T1000 (cell line): ENCODE results near the gene NELFE.

Experiments used
- DNase-seq: peaks from one replicate; lab custom pipeline; 2025; ENCODE audit warnings: mixed read lengths; lab: John Stamatoyannopoulos, UW

Gene NELFE

GRCh38 chr6:31972709-31973350 is 14.1 kb upstream of the NELFE start:
- no peak for DNase-seq

DNA sequence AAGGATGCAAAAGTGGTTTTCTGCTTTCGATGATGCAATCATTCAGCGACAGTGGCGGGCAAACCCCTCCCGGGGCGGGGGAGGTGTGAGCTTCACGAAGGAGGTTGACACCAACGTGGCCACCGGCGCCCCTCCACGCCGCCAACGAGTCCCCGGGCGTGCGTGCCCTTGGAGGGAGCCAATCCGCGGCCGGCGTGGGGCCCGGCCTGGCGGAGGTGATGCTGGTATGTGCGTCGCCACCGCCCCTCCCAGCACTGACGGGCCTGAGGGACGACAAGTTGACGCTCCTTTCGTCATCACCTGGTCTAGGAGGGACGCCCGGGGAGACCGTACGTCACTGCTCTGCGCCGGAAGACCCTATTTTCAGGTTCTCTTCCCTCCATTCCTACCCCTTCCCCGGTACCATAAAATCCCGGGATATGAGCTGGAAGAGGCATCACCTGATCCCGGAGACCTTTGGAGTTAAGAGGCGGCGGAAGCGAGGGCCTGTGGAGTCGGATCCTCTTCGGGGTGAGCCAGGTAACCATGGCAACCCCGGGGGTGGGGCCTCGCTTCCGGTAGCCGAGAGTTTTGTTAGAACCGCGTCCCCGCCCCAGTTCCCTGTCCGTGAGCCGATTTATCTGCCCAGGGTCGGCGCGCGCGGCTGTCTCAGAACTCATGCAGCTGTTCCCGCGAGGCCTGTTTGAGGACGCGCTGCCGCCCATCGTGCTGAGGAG is 13.4 kb upstream of the NELFE start, which contains the start of gene DXO:
TSS of gene DXO (minus strand) at position 146 of the 716 bp plus-strand sequence. CDS start 463 bp downstream, outside the sequence.
- DNase-seq, result peak; percentile 99

- DNase-seq, result no peak
These were observed 12.7 kb upstream of the NELFE start for GRCh38 chr6:31971279-31971992.

DNA sequence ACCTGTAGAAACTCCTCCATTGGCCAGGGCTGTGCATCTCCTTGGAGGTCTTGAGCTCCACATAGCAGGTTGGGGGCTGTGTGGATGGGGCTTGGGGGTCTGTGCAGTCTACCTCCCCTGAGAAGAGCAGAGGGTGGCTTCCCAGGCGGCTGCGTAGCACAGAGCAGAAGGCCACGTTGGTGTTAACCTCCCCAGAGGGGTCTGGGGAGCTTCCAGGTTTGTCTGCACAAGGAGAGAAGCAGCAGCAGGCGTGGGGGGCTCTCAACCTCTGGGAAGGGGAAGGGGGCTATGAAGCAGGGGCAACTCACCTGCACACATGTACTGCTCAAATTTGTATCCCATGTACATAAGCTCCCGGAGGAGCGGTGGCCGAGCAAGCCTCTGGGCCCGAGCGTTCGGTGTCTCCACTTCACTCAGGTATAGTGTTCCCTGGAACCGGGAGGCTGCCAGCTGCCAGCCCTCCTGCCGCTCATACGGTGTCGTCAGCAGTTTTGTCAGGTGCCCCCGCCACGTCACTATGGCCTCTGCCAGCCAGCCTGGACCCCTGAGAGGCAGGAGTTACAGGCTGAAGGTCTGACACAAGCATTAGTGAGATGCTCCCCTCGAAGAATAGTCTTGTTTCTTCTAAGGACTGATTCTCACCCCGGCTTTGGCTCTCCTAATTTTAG is 12.0 kb upstream of the NELFE start:
- DNase-seq, result no peak

GRCh38 chr6:31969712-31970603 is 11.2 kb upstream of the NELFE start:
- no peak for DNase-seq

GRCh38 chr6:31968791-31969711 is 10.3 kb upstream of the NELFE start:
- DNase-seq, result no peak

DNA sequence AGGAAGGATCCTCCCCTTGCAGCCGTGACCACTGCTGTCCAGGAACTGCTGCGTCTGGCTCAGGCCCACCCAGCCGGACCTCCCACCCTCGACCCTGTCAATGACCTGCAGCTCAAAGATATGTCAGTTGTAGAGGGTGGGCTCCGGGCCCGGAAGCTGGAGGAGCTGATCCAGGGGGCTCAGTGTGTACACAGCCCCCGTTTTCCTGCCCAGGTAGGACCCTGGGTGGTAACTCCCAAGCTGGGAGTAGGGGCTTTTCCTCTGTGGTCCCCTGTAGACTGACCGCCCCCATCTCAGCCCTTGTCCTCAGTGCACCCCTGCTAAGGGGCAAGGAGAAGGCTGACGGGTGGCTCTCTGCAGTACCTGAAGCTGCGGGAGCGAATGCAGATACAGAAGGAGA is 9.6 kb upstream of the NELFE start:
- no peak for DNase-seq

GRCh38 chr6:31967926-31968320 is 9.2 kb upstream of the NELFE start:
- DNase-seq, result no peak

- DNase-seq, result no peak
These were observed 8.5 kb upstream of the NELFE start for GRCh38 chr6:31966997-31967925.

- DNase-seq, result no peak
These were observed 7.7 kb upstream of the NELFE start for GRCh38 chr6:31966506-31966905.

DNA sequence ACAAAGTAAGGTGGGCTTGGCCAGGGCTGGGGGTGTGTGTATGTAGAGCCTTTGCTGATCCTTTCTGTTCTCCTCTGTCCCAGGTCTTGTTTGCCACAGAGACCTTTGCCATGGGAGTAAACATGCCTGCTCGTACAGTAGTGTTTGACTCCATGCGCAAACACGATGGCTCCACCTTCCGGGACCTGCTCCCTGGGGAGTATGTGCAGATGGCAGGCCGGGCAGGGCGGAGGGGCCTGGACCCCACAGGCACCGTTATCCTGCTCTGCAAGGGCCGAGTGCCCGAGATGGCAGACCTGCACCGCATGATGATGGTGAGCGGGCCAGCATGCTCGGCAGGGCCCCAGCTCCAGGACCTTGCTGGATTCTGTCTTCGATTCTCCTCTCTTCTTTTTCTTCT is 6.9 kb upstream of the NELFE start:
- no peak for DNase-seq

DNA sequence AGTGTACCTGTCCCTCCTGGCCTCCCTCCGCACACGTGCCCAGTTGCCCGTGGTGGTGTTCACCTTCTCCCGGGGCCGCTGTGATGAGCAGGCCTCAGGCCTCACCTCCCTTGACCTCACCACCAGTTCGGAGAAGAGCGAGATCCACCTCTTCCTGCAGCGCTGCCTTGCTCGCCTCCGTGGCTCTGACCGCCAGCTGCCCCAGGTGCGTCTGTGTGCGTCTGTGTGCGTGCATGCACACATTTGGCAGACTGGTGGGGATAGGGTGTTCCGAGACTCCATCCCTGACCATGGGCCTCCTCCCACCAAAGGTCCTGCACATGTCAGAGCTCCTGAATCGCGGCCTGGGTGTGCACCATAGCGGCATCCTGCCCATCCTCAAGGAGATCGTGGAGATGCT is 5.2 kb upstream of the NELFE start:
- no peak for DNase-seq

- no peak for DNase-seq
These were observed 2.8 kb upstream of the NELFE start for GRCh38 chr6:31961616-31962015.

DNA sequence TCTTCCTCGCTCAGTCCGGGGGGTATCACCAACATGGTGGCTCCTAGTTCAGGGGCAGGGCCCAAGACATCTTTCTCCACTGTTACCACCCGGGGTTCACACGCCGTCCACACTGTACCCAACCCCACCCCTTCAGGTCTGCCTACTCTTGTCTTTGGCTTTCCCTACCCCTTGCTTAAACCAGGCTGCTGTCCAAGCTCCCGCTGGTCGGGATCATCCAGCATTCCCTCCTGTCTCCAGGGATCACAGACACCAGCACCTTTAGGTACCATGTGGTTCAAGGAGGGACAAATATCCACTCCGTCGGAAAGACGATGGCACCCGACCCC is 395 bp downstream of the NELFE start:
- DNase-seq, result no peak

GRCh38 chr6:31956796-31957195 is 2.0 kb downstream of the NELFE start:
- no peak for DNase-seq

DNA sequence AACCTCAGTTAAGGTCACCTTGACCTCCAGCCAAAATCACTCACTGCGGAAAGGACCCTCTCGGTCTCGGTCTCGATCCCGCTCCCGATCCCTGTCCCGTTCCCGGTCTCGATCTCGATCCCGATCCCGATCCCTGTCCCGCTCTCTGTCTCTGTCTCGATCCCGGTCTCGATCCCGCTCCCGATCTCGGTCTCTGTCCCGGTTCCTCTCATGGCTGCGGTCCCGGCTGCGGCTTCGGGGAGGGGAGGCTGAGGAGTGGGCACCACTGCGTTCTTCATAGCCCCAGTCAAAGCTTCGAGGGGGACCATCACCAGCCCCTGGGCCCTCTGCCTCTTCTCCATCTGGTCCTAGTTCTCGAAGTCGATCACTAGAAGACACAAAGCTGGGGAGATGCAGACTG is 4.3 kb downstream of the NELFE start:
- no peak for DNase-seq

DNA sequence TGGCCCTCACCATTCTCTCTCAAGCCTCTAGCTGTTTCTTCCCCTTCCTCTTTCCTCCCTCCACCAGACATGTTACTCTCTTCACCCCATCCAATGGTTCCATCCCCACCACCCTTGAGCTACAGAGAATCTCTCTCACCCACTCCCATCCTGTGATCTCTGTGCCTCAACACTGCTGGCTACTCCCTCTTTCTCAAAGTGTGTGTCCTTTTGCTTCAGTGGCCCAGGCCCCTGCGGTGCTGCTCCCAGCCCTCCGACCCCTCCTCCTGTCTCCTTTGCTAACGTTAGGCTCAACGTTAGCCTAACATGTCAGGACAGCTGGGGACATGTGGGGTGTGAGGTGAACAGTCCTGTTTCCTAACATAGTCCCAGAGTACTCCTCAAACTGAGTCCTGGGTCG is 5.9 kb downstream of the NELFE start:
- no peak for DNase-seq

DNA sequence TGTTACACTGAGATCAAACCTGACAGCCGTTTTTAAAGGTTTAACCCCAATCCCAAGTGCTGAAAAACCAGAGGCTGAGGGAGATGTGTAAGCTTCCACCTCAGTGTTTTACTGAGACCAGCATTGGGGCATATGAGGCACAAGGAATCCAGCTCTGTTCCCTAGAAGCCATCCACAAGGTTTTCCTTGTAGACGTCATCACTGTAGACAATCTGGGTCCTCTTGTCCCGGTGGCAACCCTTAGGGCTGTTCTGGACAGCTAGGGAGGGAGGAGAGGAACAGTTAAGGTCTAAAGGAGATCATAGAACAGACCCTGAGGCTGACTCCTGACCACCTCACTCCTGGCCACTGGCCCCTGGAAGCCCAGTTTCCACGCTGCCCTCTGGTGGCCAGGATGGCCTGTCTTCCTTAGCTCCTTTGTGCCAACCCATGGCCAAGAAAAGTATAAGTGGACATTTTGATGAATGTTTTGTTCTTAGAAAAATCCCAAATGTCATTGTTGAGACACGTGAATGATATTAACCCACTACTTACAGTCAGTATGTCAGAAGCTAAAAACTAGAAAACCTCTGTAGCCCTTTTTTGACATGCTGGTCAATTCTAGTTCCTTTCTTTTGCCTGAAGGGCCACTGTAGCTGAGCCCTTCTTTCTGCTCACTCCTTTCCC is 6.5 kb downstream of the NELFE start:
- DNase-seq, result no peak
